IMR-90 (cell line): ENCODE data around the gene MUC6. TPM values are rescaled to one million over a fixed set of nuclear protein-coding genes. Genes with fewer than 3 reads are reported as not detected.

ENCODE experiments used
- ATAC-seq: fragments of 200-7000 bp; cut with Tn5 transposase; 2 replicates; pipeline ENCODE4 v1.9.1; 2020; ENCODE audit warnings: low read depth, mild to moderate bottlenecking, moderate library complexity
- BruUV-seq: library from RNA; stranded (reverse); fragments of 400-500 nt; replicated peaks from 2 replicates; lab custom pipeline; 2021; lab: Mats Ljungman, UMichigan
- CTCF ChIA-PET: fragments of 300-600 bp; formaldehyde crosslinking; extraction: SDS; loops from one replicate; lab custom pipeline; 2021; ENCODE audit warnings: antibody characterized with exemption; lab: Yijun Ruan, JAX
- POLR2A ChIA-PET: fragments of 300-600 bp; sonication (Branson Sonifier 250); formaldehyde crosslinking; loops from one replicate; lab custom pipeline; 2022; ENCODE audit warnings: antibody characterized with exemption; ENCODE audit not compliant: unreplicated experiment; lab: Charles Lee
- DNase-seq: peaks from one replicate; pipeline ENCODE4 v3.0.0; 2013
- H2AFZ ChIP-seq: replicated peaks from 2 replicates; pipeline ENCODE3; 2013; ENCODE audit warnings: low read length, mild to moderate bottlenecking; ENCODE audit not compliant: poor library complexity
- H2AK5ac ChIP-seq: 2 replicates; pipeline ENCODE4 v1.6.1; 2013; ENCODE audit warnings: low read depth, low read length, inconsistent platforms
- H2AK9ac ChIP-seq: replicated peaks from 2 replicates; pipeline ENCODE3; 2013; ENCODE audit warnings: mild to moderate bottlenecking, low read depth, low read length, moderate library complexity; ENCODE audit not compliant: poor library complexity
- H2BK120ac ChIP-seq: 2 replicates; pipeline ENCODE4 v1.6.1; 2013; ENCODE audit warnings: low read depth, low read length, inconsistent platforms
- H2BK15ac ChIP-seq: 3 replicates; pipeline ENCODE4 v1.6.1; 2013; ENCODE audit warnings: low read depth, low read length, inconsistent platforms
- H2BK20ac ChIP-seq: 2 replicates; pipeline ENCODE4 v1.6.1; 2013; ENCODE audit warnings: low read depth, mild to moderate bottlenecking, inconsistent platforms, low read length, moderate library complexity
- H2BK5ac ChIP-seq: 2 replicates; pipeline ENCODE4 v1.6.1; 2013; ENCODE audit warnings: mild to moderate bottlenecking, low read depth, low read length, inconsistent platforms; ENCODE audit not compliant: poor library complexity, severe bottlenecking
- H3K14ac ChIP-seq: replicated peaks from 2 replicates; pipeline ENCODE4 v1.6.1; 2013; ENCODE audit warnings: low read depth, low read length, inconsistent platforms
- H3K18ac ChIP-seq: 2 replicates; pipeline ENCODE4 v1.6.1; 2013; ENCODE audit warnings: low read depth, low read length, control low read depth
- H3K23ac ChIP-seq: 2 replicates; pipeline ENCODE4 v1.6.1; 2013; ENCODE audit warnings: low read depth, low read length, inconsistent platforms
- H3K27ac ChIP-seq: 2 replicates; pipeline ENCODE4 v1.5.1; 2013; ENCODE audit warnings: mild to moderate bottlenecking, control low read depth, low read length; ENCODE audit not compliant: insufficient read depth
- H3K27me3 ChIP-seq: 2 replicates; pipeline ENCODE4 v1.6.1; 2013; ENCODE audit warnings: low read length; ENCODE audit not compliant: control insufficient read depth, insufficient read depth
- H3K36me3 ChIP-seq: 2 replicates; pipeline ENCODE4 v1.6.1; 2013; ENCODE audit warnings: low read length, mixed read lengths; ENCODE audit not compliant: control insufficient read depth, insufficient read depth
- H3K4ac ChIP-seq: 2 replicates; pipeline ENCODE4 v1.6.1; 2013; ENCODE audit warnings: low read depth, low read length, inconsistent platforms
- H3K4me1 ChIP-seq: 2 replicates; pipeline ENCODE4 v1.6.1; 2013; ENCODE audit warnings: low read length, mixed read lengths; ENCODE audit not compliant: control insufficient read depth, insufficient read depth
- H3K4me2 ChIP-seq: 2 replicates; pipeline ENCODE4 v1.6.1; 2013; ENCODE audit warnings: low read depth, mild to moderate bottlenecking, control low read depth, low read length, moderate library complexity
- H3K4me3 ChIP-seq: 2 replicates; pipeline ENCODE4 v1.5.1; 2013; ENCODE audit warnings: low read depth, mild to moderate bottlenecking, control low read depth, low read length, moderate library complexity; ENCODE audit not compliant: insufficient read depth
- H3K56ac ChIP-seq: 2 replicates; pipeline ENCODE4 v1.6.1; 2013; ENCODE audit warnings: low read length, inconsistent platforms; ENCODE audit not compliant: insufficient read depth; ENCODE audit errors: extremely low read depth
- H3K79me1 ChIP-seq, 2 experiments: 2 replicates each; pipeline ENCODE4 v1.6.1; 2013; ENCODE audit warnings: low read length in 2 of 2, inconsistent platforms in 1 of 2, low read depth in 1 of 2
- H3K9ac ChIP-seq: 2 replicates; pipeline ENCODE4 v1.6.1; 2013; ENCODE audit warnings: low read depth, low read length, control low read depth
- H3K9me1 ChIP-seq: 2 replicates; pipeline ENCODE4 v1.6.1; 2013; ENCODE audit warnings: low read length, inconsistent platforms; ENCODE audit not compliant: insufficient read depth
- H3K9me3 ChIP-seq: 2 replicates; pipeline ENCODE4 v1.6.1; 2013; ENCODE audit warnings: low read length; ENCODE audit not compliant: control insufficient read depth, insufficient read depth
- H4K20me1 ChIP-seq: 2 replicates; pipeline ENCODE4 v1.6.1; 2013; ENCODE audit warnings: low read length, inconsistent platforms; ENCODE audit not compliant: insufficient read depth
- H4K5ac ChIP-seq: 2 replicates; pipeline ENCODE4 v1.6.1; 2013; ENCODE audit warnings: mild to moderate bottlenecking, low read depth, low read length, control low read depth
- H4K8ac ChIP-seq, 2 experiments: 2 replicates each; pipeline ENCODE4 v1.6.1; 2013; ENCODE audit warnings: low read depth in 2 of 2, low read length in 2 of 2, control low read depth in 1 of 2, inconsistent platforms in 1 of 2
- H4K91ac ChIP-seq: 2 replicates; pipeline ENCODE4 v1.6.1; 2013; ENCODE audit warnings: low read depth, low read length, inconsistent platforms; ENCODE audit not compliant: insufficient read depth
- BHLHE40 ChIP-seq: fragments of 150-350 bp; IDR thresholded peaks from 2 replicates; pipeline ENCODE4 v1.6.1; 2016; ENCODE audit warnings: mild to moderate bottlenecking, low read depth, low read length
- CEBPB ChIP-seq: IDR thresholded peaks from 2 replicates; pipeline ENCODE4 v1.6.1; 2012; ENCODE audit warnings: low read depth, low read length, improper control_type of control experiment
- FOS ChIP-seq: fragments of 150-350 bp; IDR thresholded peaks from 2 replicates; pipeline ENCODE4 v1.6.1; 2016; ENCODE audit warnings: low read depth, low read length
- MAZ ChIP-seq: IDR thresholded peaks from 2 replicates; pipeline ENCODE4 v1.6.1; 2012; ENCODE audit warnings: low read depth, mild to moderate bottlenecking, low read length, improper control_type of control experiment, moderate library complexity, borderline replicate concordance
- MXI1 ChIP-seq: IDR thresholded peaks from 2 replicates; pipeline ENCODE4 v1.6.1; 2012; ENCODE audit warnings: low read depth, mild to moderate bottlenecking, low read length, moderate library complexity, borderline replicate concordance
- POLR2A ChIP-seq: IDR thresholded peaks from 2 replicates; pipeline ENCODE4 v1.6.1; 2012; ENCODE audit warnings: mild to moderate bottlenecking, low read depth, low read length
- RAD21 ChIP-seq: IDR thresholded peaks from 2 replicates; pipeline ENCODE4 v1.6.1; 2012; ENCODE audit warnings: low read length, improper control_type of control experiment
- RCOR1 ChIP-seq: IDR thresholded peaks from 2 replicates; pipeline ENCODE4 v1.6.1; 2012; ENCODE audit warnings: mild to moderate bottlenecking, low read length, improper control_type of control experiment; ENCODE audit not compliant: insufficient replicate concordance
- SMC3 ChIP-seq: fragments of 150-350 bp; IDR thresholded peaks from 2 replicates; pipeline ENCODE4 v1.6.1; 2016; ENCODE audit warnings: low read depth, mild to moderate bottlenecking, antibody characterized with exemption, low read length, moderate library complexity
- WGBS, 2 experiments: methylation state at CpG; one replicate each; pipeline versions ENCODE4 v1.1.5 to v1.1.7; 2013; ENCODE audit warnings: missing lambda C conversion rate in 2 of 2; ENCODE audit not compliant: insufficient read length in 1 of 2; ENCODE audit errors: extremely low coverage in 2 of 2; 5-methylcytosine and 5-hydroxymethylcytosine counted together
- dilution Hi-C: fragments of 300-500 bp; cut with HindIII; formaldehyde crosslinking; loops from one replicate; pipeline ENCODE4 v1.14.3; 2018; ENCODE audit warnings: low sequenced_read_pairs; ENCODE audit not compliant: unreplicated experiment
- in situ Hi-C: fragments of 300-500 bp; cut with MboI; formaldehyde crosslinking; loops from 3 replicates; pipeline ENCODE4 v1.14.3; 2019; ENCODE audit warnings: low sequenced_read_pairs, inconsistent platforms, mixed read lengths
- intact Hi-C: fragments of 100-400 bp; cut with micrococcal nuclease; formaldehyde crosslinking; loops from 2 replicates; pipeline ENCODE4 v1.10.0; 2022
- polyA plus RNA-seq, 3 experiments: library from polyadenylated mRNA; depleted of rRNA; stranded (reverse); fragments of >200 nt; gene quantifications; 2 replicates each; pipeline ENCODE4 v1.2.3, GENCODE V29; 2012; ENCODE audit warnings: low replicate concordance in 1 of 3
- total RNA-seq: library from RNA; depleted of rRNA; stranded (reverse); fragments of >200 nt; gene quantifications from 2 replicates; pipeline ENCODE4 v1.2.3, GENCODE V29; 2012
- TF ChIP-seq, protein P1 (sequence below): fragments of 150-350 bp; IDR thresholded peaks from 2 replicates; pipeline ENCODE4 v1.6.1; 2017; ENCODE audit warnings: mild to moderate bottlenecking, antibody characterized with exemption, low read length, low read depth
- TF ChIP-seq, protein P2 (sequence below): fragments of 150-350 bp; IDR thresholded peaks from 2 replicates; pipeline ENCODE4 v1.6.1; 2016; ENCODE audit warnings: low read depth, mild to moderate bottlenecking, low read length, moderate library complexity, borderline replicate concordance

Gene MUC6
- total and polyA plus RNA-seq, 2 of the 4 experiments (the other 2 are of a cell fraction), result not detected

DNA sequence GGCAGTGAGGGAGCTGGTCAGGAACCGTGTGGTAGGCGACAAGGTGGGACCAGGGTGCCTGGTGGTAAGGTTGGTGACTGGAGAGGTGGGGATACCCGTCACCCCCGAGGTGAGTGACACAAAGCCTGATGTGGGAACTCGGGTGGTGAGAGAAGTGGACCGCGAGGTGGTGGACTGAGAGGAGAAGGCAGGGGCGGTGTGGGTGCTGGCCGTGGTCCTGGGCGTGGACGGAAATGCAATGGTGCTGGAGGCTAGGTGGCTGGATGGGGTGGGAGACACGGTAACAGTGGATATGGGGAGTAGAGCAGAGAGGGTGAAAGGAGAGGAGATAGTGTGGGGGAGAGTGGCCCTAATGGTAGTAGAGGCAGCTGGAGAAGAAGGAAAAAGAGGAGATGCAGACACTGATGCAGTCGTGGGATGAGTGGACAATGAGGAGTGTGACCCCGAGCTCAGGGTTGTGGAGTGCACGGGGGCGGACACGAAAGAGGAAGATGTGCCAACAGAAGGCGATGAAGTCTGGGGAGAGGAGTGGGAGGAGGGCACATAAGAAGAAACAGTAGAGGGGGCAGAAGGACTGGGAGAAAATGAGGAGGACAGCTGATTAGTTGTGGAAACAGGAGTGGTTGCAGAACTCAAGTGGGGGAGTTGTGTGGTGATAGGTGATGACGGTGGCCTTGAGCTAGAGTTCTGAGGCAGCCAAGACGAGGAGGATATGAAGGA is 20.5 kb downstream of the MUC6 start:
- H4K5ac ChIP-seq, result no peak overlapping the region
- H3K4me1 ChIP-seq, result no peaks in the 10 kb centered on the region
- POLR2A ChIA-PET, result no interaction called here
- H3K9ac ChIP-seq, result no peak overlapping the region
- H2BK120ac ChIP-seq, result no peak overlapping the region
- no peak overlapping the region for H2AK9ac ChIP-seq
- H3K9me3 ChIP-seq, result no peaks in the 10 kb centered on the region
- peaks cover 12% of the 10 kb centered on the region for H4K20me1 ChIP-seq
- no peak for DNase-seq
- no peak overlapping the region for H3K4me2 ChIP-seq
- no peak overlapping the region for H3K23ac ChIP-seq
- no TSS peak for BruUV-seq
- H3K27ac ChIP-seq, result no peak overlapping the region
- no peak overlapping the region for H2AK5ac ChIP-seq
- in situ Hi-C loops (no loop called here), intact Hi-C loops (no loop called here), dilution Hi-C loops (no loop called here)
- no peak overlapping the region for H2BK20ac ChIP-seq
- no peak overlapping the region for H3K4ac ChIP-seq
- TF ChIP-seq RAD21 (no peak), RCOR1 (no peak), MAZ (no peak), POLR2A (no peak), SMC3 (no peak), CEBPB (no peak), MXI1 (no peak), BHLHE40 (no peak), FOS (no peak)
- TF ChIP-seq, protein P1, sequence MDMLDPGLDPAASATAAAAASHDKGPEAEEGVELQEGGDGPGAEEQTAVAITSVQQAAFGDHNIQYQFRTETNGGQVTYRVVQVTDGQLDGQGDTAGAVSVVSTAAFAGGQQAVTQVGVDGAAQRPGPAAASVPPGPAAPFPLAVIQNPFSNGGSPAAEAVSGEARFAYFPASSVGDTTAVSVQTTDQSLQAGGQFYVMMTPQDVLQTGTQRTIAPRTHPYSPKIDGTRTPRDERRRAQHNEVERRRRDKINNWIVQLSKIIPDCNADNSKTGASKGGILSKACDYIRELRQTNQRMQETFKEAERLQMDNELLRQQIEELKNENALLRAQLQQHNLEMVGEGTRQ, result no peak
- TF ChIP-seq, protein P2, sequence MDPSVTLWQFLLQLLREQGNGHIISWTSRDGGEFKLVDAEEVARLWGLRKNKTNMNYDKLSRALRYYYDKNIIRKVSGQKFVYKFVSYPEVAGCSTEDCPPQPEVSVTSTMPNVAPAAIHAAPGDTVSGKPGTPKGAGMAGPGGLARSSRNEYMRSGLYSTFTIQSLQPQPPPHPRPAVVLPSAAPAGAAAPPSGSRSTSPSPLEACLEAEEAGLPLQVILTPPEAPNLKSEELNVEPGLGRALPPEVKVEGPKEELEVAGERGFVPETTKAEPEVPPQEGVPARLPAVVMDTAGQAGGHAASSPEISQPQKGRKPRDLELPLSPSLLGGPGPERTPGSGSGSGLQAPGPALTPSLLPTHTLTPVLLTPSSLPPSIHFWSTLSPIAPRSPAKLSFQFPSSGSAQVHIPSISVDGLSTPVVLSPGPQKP, result no peak
- no peak overlapping the region for H4K8ac ChIP-seq
- H3K36me3 ChIP-seq, result peaks cover 9% of the 10 kb centered on the region
- H3K18ac ChIP-seq, result no peak overlapping the region
- no peak overlapping the region for H2AFZ ChIP-seq
- H4K91ac ChIP-seq, result no peak overlapping the region
- ATAC-seq, result no peak
- H3K14ac ChIP-seq, result no peak overlapping the region
- no peak overlapping the region for H2BK15ac ChIP-seq
- peaks cover 11 to 19% of the 10 kb centered on the region in 2 experiments for H3K79me1 ChIP-seq
- WGBS, 2 experiments, result 95% methylated on average over 17 of the region's 20 CpGs; no CpG with 5 or more reads in 1 of the 2 experiments
- H3K9me1 ChIP-seq, result peaks cover 9% of the 10 kb centered on the region; the same call in 1 of the 2 replicates
- CTCF ChIA-PET, result no interaction called here
- H3K27me3 ChIP-seq, result no peaks in the 10 kb centered on the region
- H2BK5ac ChIP-seq, result no peak overlapping the region
- H3K56ac ChIP-seq, result no peak overlapping the region
- no peak overlapping the region for H3K4me3 ChIP-seq
